ENCODE measurements around the gene SUN3.

The SUN3 gene

GRCh38 chr7:47953822-47954221, 75.1 kb downstream of the SUN3 start:
- no peak overlapping the region for H3K4me3 ChIP-seq (ENCODE audit: low read length)
- no peak for TF ChIP-seq CTCF (conservative IDR thresholded peaks at IDR 0.05; ENCODE audit: low read length)
- no peak for DNase-seq (ENCODE audit: low read depth)

GRCh38 chr7:47952224-47952623, 76.7 kb downstream of the SUN3 start:
- TF ChIP-seq CTCF (conservative IDR thresholded peaks at IDR 0.05; ENCODE audit: low read length) = no peak
- DNase-seq (ENCODE audit: low read depth) = no peak
- no peak overlapping the region for H3K4me3 ChIP-seq (ENCODE audit: low read length)

DNA sequence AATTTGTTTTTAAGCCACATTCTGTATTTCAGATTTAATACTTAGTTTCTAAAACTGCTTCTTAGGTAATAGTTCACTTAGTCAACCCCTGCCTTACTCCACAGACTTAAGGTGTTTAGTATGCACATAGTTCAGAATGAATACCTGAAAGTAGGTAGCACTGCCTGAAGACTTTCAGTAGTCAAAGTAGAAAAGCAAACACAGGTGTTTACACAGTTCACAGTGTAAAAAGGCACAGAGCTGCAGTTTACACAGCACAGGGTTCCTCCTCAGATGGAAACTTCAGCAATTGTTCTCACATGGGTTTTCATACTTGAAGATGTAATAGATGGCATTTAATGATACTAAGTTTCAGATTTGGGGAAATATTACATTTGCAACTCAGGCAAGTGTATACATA, 77.5 kb downstream of the SUN3 start:
- no peak overlapping the region for H3K4me3 ChIP-seq (ENCODE audit: low read length)
- TF ChIP-seq CTCF (conservative IDR thresholded peaks at IDR 0.05; ENCODE audit: low read length) = no peak
- no peak for DNase-seq (ENCODE audit: low read depth)

GRCh38 chr7:47950714-47951113, 78.2 kb downstream of the SUN3 start:
- no peak overlapping the region for H3K4me3 ChIP-seq (ENCODE audit: low read length)
- no peak for TF ChIP-seq CTCF (conservative IDR thresholded peaks at IDR 0.05; ENCODE audit: low read length)
- no peak for DNase-seq (ENCODE audit: low read depth)

DNA sequence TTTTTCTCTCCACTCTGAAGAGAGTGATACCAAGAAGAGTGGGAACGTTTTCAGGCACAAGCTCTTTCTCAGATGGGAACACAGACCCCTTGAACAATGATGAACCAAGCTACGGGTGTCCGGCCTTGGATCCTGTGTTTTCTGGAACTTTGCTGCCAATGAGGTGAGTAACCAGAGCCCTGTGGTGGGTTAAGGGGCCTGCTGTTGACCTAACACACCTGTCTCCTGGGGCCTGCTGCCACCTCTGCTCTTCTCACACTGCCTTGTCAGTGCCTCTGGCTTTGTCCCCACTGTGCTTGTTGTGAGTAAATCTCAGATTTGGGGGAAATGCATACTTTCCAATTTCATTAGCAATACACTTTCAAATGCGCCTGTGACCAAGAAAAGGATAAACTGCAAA, 79.2 kb downstream of the SUN3 start:
- no peak for DNase-seq (ENCODE audit: low read depth)
- TF ChIP-seq CTCF (conservative IDR thresholded peaks at IDR 0.05; ENCODE audit: low read length) = no peak
- H3K4me3 ChIP-seq (ENCODE audit: low read length) = no peak overlapping the region

GRCh38 chr7:47948141-47948790, 80.6 kb downstream of the SUN3 start, which contains the start of gene PKD1L1:
PKD1L1 (minus strand) TSS chr7:47948466; CDS start chr7:47948440, 26 bp downstream.
- no peak for DNase-seq (ENCODE audit: low read depth)
- TF ChIP-seq CTCF (conservative IDR thresholded peaks at IDR 0.05; ENCODE audit: low read length) = no peak
- no peak within 1 kb of the TSS for H3K4me3 ChIP-seq (ENCODE audit: low read length)

DNA sequence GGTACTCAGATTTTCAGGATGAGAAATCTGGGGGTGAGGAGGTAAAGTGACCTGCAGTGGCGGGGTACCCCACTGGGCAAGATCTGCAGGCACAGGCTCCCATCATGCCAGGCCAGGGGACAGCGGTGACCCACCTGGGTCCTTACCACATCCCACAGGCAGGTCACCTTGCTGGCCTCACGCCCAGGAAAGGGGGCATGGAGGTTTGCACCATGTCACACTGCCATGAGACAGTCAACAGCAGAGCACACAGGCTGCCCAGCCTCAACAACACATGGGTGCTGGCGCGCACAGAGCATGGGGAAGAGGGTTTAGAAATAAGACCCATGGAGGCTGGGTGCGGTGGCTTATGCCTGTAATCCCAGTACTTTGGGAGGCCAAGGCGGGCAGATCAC, 81.6 kb downstream of the SUN3 start:
- H3K4me3 ChIP-seq (ENCODE audit: low read length) = no peak overlapping the region
- no peak for TF ChIP-seq CTCF (conservative IDR thresholded peaks at IDR 0.05; ENCODE audit: low read length)
- no peak for DNase-seq (ENCODE audit: low read depth)
